Measurements from ENCODE around the gene KLHL29.

Gene KLHL29

DNA sequence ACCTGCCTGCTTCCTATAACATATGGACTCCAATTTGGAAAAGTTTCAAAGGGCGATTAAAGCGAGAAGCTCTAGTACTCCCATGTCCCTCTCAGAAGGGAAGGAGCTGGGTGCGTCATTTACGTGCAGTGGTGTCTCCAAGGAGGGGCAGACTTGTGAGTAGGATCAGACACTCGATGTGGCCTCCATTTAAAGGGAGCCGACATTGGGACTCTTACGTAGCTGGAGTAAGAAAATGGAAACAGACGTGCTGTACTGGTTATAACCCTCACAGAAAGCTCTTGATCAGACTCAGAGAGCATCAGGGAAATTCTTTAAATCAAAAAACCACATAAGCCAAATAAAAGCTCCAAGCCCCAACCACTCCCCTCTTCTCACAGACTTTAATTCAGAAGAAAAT, 198.5 kb downstream of the KLHL29 start:
- DNase-seq, result no peak

DNA sequence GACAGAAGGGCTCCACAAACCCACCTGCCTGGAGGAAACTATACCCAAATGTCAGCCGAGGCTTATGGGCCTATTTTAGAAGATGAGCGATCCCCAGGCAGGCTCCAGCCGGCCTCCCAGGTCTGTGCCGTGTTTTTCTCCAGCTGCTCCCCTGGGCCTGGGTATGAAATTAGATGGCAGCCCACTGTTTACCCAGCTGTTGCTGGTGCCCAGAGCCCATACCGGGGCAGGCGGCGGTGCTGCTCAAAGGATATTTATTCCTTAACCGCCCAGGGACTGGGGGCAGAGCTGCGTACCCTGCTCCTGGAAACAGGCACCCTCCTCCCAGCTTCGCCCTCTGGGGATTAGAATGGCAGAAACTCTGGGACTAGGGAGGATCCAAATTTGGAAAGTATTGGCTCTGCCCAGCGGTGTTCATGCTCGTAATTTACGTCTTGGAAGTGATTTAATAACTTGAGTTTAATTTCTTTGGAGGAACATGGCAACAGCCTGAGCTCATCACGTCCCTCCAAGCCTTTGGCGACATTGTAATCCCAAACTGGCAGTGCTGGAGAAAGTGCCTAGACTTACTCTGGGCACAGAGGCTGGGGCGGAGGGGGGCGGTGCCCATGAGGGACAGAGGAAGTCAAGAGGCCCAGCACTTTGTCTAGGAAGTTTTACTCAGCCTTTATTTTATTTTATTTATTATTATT, 199.2 kb downstream of the KLHL29 start:
- DNase-seq, result no peak

DNA sequence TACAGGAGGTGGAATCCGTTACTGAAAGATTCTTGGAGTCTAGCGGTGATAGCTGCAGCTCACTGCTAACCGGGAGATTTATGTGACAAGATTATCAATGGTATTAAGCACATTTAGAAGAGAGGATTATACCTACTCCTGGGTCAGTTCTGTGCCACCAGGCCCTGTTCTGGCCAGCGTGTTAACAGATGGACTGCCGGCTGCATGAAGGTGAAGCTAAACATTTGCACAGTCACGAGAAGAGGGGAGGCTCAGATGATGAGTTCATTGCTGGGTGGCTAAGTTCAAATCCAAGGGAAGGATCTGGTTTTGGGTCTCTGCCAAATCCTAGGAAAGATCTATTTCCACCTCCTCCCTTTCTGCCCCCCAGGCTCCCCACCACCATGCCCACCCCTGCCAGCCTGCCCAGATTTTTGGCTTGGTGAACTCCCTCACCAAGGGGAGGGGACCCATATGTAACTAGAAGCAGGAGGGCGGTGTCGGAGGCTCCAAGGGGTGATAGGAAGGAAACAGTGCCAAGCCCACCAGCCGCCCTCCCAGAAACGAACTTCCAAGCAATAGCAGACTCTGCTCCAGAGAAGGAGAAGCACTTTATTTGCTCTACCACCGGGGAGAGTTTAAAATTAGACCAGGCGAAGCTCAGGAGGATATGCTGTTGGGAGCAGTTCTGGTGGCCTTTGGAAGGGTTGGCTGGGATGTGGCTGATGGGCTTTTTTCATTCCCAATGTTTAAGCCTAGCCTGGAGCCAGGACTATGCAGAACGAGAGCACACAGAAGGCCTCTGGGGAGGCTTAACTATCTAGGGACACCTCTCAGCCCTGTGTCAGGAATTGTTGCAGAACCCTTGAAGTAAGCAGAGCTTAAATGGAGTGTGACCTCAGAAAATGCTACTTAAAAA, 200.5 kb downstream of the KLHL29 start:
- no peak for DNase-seq

DNA sequence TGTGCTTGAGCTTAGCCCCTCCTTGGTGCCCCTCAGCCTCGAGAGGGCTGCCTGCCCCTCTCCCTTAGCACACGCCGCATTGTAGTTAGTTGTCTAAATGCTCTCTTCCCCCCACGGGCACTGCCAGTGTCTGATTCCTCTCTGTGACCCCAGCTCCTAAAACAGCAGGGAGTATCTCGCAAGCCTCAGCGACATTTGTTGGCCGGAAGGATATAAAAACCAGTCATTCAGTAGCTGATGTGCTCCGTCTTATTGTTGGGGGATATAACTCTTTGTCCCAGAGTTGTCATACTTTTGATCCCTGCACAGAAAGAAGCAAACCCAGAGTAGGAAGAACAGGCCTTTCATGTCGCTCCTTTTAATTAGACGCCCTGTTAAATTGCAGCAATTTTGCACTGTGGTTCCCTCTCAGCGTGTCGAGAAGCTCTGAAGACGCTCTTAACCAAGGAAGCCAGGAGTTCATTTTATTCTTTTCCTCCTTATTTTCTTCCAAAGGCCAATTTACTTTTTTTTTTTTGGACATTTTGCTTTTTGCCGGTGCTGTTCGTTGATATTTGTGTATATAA, 201.8 kb downstream of the KLHL29 start:
- no peak for DNase-seq

DNA sequence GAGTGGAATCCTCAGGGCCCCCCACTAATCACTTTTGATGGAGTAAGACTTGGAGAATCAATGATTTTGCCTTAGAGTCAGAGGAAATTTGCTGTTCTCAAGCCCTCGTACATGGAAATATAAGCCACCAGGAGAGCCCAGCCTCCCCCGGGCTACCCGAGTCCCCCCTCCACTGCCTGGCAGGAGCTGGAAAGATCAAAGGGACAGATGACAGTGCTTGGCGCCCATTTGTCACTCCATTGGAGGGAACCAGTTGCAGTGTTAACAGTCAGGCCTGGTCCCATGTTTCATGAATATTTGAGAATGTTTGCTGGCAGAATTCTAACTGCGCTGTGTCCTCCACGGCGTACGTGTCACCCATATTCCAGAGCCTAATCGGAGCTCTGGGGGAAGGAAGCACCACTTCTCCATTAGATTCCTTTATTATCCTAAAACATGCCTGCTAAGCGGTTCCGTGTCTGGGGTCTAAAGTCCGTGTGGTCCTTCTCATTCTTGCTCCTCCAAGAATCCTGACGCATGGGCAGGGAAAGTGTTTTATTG, 202.4 kb downstream of the KLHL29 start:
- no peak for DNase-seq

DNA sequence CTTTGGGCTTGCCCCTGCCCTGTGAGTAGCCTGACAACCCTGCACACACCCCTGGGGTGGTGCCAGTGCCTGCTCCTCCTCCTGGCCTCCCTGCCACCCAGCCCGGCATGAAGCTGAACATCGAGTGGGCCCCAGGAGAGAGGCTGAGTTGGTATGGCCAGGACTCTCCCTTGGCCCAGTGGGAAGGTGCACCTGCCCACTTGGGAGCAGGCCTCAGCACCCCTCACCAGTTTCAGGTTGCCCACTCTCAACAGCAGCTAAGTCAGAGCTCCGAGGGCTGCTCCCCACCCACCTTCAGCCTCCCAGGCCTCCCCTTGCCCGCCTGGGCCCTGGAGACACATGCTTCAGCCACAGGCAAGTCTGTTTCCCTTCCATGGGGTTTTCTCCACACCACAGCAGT, 203.1 kb downstream of the KLHL29 start:
- DNase-seq, result no peak

DNA sequence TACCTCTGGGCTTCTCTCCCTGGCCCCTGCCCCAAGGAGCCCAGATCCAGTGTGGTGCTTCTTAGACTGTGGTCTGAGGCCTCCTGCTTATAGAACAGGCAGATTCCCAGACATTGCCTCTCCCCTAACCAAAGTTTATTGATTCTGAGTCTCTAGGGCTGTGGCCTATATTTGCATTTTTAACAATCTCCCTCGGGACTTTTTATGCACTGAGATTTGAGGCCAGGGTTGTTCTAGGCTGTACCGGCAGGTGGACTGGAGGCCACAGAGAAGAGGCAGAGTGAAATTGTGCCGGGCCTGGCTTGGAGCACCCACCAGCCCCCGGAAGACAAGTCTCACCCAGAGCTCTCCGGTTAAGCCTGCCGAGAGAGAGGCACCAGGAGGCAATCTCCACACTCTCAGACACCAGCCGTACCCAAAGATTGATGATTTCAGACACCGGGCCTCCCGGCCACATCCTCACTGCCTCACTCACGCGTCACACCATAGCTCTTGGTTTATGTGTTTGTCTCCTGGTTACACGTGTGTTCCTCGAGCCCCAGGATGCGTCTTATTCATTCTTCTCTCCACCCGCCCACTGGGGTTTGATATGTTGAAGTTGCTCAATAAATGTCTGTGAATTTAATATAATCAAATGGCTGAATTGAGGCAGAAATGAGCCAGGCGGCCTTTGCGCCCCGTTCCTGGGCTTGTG, 203.7 kb downstream of the KLHL29 start:
- no peak for DNase-seq

DNA sequence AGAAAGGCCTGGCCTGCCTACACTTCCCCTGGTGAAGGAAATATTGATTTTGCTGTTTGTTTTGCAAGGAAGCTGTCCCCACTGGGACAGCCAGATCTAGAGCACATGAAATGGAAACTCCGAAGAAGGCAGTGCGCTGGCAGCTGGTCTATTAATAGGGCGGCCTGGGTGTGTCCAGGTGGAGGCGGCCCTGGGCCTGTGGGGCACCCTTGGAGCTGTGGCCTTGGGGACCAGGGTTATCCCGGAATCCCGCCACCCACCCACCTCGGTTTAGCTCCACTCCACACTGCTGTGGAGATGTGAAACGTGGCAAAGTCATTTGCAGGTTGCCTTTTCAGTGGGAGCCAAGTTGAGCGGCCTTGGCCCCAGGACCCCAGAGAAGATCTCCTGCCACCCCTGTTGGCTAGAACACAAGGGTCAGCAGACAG, 204.3 kb downstream of the KLHL29 start:
- no peak for DNase-seq

DNA sequence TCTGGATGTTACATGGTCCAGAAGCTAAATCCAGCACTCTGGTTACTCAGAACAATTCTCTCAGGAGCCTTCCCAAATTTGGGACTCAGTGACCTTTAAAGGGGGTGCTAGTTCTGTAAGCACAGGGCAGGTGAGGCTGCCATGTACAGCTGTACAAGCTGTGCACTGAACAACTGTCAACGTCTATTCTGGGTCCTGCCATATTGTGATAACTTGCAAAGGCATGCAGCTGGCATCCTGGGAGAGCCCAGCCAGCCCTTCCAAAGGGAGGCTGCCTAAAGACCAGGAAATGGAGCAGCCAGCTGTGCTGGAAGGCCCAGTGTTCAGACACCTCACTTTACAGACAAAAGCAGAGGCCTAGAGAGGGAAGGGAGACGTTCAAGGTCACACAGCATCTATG, 204.8 kb downstream of the KLHL29 start:
- DNase-seq, result no peak

DNA sequence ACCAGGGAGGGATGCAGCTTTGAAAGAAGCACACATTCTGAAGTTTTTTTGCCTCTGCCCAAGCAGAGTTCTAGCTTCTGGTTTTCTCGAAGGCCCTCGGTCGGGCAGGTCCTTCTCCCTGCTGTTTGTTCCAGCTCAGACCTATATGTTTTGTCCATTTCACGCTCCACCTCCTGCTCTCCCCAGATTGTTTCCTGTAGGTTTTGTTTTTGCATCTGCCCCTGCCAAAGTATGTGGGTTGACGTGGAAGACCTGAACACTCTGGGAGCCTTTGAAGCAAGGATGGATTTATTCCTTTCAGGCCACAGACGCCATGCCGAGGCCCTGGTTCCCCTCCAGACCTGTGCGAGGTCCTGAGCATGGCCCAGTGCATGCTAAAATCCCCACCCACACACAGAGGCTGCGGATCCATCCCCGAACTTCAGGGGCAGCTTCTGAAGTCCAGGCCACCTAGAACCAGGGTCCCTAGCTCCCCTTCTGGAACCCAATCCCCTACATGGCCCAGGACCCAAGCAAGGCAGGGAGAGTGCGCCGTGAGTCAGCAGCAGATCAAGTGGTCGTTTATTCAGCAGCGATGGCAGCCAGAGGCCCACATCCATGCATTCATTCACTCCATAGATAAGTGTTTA, 205.4 kb downstream of the KLHL29 start:
- no peak for DNase-seq

DNA sequence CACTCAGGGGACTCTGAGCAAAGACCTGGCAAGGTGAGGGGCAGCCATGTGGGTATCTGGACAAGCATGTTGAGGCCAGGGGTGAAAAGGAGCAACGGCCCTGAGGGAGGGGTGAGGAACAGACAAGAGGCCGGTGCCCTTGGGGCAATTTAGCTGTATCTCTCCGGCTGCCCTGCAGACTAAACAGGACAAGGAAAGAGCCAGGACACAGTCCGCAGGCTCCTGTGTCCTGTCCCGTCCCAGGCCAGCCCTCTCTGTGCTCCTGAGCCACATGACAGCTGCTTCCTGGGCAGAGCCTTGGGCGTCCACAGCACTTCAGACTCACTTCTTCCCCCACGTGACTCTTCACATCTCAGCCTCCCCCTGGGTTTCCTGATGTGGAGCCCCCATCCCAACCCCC, 206.1 kb downstream of the KLHL29 start:
- no peak for DNase-seq

DNA sequence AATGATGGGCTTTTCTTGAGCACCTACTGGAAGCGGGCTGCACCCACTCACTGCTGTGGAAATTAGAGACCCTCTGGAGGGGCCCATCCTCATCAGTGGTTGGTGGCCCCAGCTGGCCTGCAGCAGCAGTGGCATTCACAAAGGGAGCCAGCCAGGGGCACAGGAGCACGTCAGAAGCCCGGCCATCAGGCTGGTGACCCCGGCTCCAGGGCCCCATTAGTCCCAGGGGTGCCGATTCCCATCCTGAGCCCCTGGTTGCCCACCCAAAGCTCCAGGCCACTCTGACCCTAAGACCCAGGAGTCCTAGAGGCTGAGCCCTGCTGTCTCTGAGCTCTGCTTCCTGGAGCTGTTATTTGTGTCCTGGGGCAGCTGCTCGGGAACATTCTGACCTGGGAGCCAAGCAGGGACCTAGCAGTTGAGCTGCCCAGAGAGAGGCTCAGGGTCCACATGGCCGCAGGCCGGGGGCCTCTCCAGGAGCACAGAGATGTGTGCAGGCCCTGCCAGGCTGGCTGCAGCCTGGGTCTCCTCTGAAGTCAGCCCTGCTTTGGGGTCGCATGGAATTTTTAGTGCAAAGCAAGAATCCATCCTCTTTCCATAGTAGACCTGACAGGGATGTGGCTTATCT, 207.2 kb downstream of the KLHL29 start:
- DNase-seq, result no peak

DNA sequence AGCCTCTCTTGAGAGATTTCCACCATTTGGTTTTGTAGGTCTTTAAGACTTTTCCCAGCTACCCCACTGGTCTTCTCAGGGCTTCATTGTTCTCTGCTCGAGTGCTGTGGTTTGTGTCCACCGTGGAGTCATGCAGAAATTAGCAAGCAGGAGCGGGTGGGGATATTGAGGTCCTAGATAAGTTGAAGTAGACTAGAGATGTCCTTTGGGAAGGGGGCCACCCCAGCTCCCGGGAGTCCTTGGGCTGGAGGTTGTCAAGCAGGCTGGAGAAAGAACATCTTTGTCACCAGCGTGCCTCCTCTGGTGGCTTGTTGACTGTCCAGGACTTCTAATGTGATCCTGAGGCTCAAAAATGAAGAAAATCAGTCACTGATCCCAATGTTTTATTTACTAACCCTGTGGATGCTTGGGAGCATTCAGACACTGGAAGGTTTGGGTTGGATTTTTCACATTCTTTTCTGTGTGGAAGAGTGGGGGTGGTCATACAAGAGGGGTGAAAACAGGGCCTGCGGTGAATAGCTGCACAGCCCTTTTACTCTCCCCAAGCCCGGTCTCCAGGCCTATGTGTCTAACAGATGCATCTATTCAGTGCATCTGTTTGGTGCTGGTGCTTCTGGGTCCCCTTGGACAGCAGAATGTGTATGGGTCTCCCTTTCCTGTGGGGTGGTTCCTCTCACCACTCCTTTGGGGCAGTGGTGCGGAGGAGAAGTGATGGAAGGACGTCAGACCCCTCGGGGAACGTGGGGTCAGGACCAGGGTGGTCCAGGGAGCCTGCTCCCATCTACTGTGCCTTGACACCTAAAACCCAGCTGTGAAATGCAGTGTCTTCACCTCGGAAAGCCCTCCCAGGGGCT, 208.1 kb downstream of the KLHL29 start:
- DNase-seq, result no peak

DNA sequence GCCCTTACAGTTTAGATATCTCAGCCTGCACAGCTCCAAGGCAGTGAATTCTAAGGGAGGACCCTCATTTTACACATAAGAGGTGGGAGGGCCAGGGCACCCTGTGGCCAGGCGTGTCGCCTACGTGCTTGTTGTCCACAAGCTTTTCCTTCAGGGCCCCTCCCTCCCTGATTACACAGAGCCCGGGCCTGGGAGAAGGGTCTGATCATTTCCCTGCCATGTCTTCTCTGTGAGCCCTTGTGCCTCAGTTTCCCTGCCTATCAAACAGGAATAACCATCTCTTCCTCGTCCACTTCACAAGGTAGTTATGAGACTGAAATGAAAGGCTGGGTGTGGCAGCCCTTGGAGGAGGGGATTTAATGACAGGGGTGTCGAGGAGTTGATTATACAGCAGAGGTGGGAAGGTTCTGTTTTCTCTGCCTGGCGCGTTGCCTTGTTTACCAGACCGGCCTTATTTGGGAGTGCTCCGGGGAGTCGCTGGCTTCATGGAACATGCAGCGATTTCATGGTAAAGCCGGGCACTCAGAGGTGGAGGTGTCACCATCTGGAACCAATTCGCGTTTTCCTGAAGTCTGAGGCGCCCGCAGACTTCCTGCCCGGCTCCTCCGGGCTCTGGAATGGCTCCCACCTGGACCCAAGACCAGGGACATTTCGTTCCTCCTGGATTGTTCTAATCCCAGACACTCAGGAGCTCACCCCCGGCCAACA, 208.9 kb downstream of the KLHL29 start:
- DNase-seq, result no peak

DNA sequence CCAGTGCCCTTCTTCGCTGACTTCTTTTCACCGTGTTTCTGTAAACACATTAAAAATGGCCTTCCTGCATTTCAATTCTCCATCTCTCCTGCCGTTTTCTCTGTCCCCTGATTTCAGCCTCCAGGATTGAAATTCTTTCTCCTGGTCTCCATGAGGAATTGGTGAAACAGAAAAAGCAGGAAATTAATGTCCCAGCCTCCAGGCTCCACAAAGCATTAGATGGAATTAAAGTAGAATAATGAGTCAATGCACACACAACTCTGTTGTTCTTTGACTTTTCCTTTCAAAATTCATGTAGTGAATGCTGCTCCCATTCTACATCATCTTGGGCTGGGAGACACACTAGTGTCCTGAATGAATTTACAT, 209.5 kb downstream of the KLHL29 start:
- DNase-seq, result no peak

DNA sequence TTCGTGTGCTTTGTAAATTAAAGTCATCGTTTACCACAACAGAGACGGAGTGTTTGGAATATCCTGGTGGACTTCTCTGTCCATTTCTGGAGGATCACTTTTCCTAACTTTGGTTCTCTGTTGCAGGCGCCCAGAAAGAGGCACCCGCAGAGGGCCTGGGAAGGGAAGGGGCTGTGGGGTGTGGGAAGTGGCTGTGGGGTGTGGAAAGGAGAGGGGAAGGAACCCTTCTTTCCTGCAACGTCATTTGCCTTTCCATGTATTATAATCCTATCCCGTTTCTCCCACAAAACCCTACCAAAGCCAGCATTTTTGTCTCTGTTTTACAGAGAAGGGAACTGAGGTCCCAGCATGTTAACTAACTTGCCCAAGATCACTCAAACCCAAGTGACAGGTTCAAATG, 210.0 kb downstream of the KLHL29 start:
- DNase-seq, result no peak

DNA sequence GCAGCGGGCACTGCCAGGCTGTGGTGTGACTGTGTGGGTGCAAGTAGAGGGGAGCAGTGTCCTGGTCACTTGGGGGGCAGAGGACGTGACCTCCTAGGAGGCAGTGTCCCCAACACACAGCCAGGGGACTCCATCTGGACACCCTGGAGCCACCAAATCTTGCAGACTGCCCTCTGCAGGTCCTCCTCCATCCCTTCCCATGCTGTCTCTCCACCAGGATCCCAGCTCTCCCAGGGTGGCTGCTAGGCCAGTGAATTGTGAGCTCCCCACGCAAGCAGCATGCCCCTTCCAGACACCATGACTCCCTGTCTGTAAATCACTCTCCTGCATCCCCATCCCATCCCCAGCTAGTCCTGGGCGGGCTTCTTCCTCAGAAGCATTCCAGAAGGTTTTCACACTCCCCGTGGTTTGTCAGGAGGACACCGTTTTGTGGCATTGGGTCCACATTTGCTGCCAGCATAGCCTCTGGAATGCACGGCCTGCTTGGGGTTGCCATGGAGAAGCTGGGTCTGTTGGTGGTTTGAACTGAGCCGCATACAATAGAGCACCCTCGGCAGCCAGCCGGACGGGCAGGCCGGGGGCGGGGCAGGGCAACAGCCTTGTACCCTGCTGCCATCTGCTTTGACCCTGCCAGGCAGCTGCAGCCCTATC, 210.7 kb downstream of the KLHL29 start:
- no peak for DNase-seq

DNA sequence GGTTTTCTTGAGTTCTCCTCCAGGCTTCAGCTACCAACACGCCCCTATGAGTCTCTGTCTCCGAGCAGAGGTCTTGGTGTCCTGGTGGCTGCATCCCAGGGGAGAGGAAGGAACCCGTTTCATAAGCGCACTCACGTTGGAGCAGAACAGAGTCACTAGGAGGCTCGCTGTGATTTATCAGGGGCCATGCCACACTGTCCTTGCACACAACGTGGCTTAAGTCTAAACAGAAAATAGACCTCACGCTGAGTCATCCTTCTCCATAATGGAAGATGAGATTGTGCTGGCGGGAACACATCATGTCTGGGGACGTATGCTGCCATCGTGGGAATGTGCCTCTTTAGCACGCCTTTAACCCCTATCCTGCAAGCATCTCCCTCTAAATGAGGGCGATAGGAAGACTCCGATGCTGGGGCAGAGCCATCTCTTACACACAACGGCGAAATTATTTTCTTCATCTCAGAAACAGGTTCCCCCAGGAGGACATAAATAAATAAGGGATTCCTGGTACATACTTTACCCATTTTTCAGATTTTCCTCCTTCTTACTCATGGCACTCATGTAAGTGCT, 211.4 kb downstream of the KLHL29 start:
- no peak for DNase-seq

DNA sequence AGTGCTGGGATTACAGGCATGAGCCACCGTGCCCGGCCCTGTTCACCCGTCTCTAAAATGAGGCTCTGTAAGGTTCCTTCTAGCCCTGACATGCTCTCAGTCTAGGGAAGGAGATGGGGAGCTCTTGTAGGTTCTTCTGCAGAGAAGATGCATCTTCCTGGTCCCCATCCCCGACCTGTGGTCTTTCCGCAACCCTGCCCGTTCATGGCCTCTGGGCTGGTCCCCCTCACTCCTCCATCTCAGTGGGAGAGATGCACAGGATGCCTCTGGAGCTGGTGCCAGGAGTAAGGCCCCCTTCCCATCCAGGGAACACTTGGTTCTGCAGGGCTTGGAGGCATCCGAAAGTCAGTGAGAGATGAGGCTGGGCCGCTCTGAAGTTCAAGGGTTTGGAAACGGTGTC, 212.7 kb downstream of the KLHL29 start:
- DNase-seq, result no peak

DNA sequence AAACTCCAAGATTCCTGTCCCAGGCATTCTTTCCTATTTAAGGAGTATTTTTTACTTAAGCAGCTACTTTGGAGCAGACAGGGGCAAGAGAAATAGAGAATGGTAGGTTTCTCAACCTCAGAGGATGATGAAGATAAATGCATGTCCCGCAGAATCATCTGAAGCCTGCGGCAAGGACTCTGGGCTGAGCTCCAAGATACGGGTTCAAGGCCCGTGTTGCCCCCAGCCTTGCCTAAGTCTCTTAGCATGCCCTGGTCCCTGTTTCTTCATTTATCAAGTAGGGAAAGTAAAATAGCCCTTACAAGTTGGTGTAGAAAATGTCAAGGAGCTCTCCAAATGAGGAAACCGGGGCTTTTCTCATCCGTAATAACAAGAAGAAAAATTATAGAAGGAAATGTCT, 214.0 kb downstream of the KLHL29 start:
- no peak for DNase-seq
